SIG-M5 (cell line): Measurements from ENCODE around the gene NDUFA13.

Experiments used
- DNase-seq: peaks from one replicate; lab custom pipeline; 2025; lab: John Stamatoyannopoulos, UW

NDUFA13 gene

GRCh38 chr19:19533841-19534240, 17.8 kb downstream of the NDUFA13 start:
- DNase-seq: no peak

- no peak for DNase-seq
Measured at GRCh38 chr19:19534556-19535265, 18.7 kb downstream of the NDUFA13 start.

GRCh38 chr19:19535311-19536191, 19.5 kb downstream of the NDUFA13 start:
- no peak for DNase-seq

GRCh38 chr19:19537075-19538048, 21.3 kb downstream of the NDUFA13 start:
- DNase-seq: no peak

GRCh38 chr19:19538061-19538784, 22.2 kb downstream of the NDUFA13 start, which contains the start of gene CILP2:
Gene CILP2, plus strand, starts transcription at chr19:19538265. Its CDS starts 85 bp downstream, at chr19:19538350.
- DNase-seq: no peak

- no peak for DNase-seq
Measured at GRCh38 chr19:19538785-19539166, 22.8 kb downstream of the NDUFA13 start.

- DNase-seq: no peak
Measured at GRCh38 chr19:19539698-19540063, 23.7 kb downstream of the NDUFA13 start.

GRCh38 chr19:19540064-19540714, 24.2 kb downstream of the NDUFA13 start:
- DNase-seq: no peak

GRCh38 chr19:19540715-19541515, 24.9 kb downstream of the NDUFA13 start:
- DNase-seq: no peak

GRCh38 chr19:19541616-19542015, 25.6 kb downstream of the NDUFA13 start:
- DNase-seq: no peak

GRCh38 chr19:19542507-19542906, 26.5 kb downstream of the NDUFA13 start:
- no peak for DNase-seq

GRCh38 chr19:19543101-19543500, 27.1 kb downstream of the NDUFA13 start:
- DNase-seq: no peak

- DNase-seq: no peak
Measured at GRCh38 chr19:19543640-19544039, 27.6 kb downstream of the NDUFA13 start.

GRCh38 chr19:19544257-19544953, 28.4 kb downstream of the NDUFA13 start:
- no peak for DNase-seq

GRCh38 chr19:19544954-19545591, 29.0 kb downstream of the NDUFA13 start:
- DNase-seq: no peak

- no peak for DNase-seq
Measured at GRCh38 chr19:19545707-19546106, 29.7 kb downstream of the NDUFA13 start.

GRCh38 chr19:19546751-19547162, 30.7 kb downstream of the NDUFA13 start:
- no peak for DNase-seq

GRCh38 chr19:19547674-19548336, 31.8 kb downstream of the NDUFA13 start:
- no peak for DNase-seq
